MM.1S (cell line): ENCODE data around the gene ATAD1.

Experiments
- CTCF ChIP-seq: fragments of 300-600 bp; sonication (generic); IDR thresholded peaks from 2 replicates; pipeline ENCODE4 v1.5.1; 2016; ENCODE audit warnings: antibody characterized with exemption, low read length, mixed read lengths
- EZH2 ChIP-seq: fragments of 300-600 bp; sonication (generic); optimal IDR thresholded peaks from 2 replicates; pipeline ENCODE3; 2017; ENCODE audit warnings: low read depth, mild to moderate bottlenecking, antibody characterized with exemption, low read length, mixed read lengths
- EZH2phosphoT487 ChIP-seq: fragments of 300-600 bp; sonication (generic); IDR thresholded peaks from 2 replicates; pipeline ENCODE4 v1.6.1; 2018; ENCODE audit warnings: antibody characterized with exemption, low read length

- TF ChIP-seq CTCF: peak; percentile 53
- no peak for TF ChIP-seq EZH2
- no peak for TF ChIP-seq EZH2phosphoT487
Measured at GRCh38 chr10:87771871-87772500, 46.0 kb downstream of the ATAD1 start.
